Activated CD4-positive, alpha-beta memory T cell treated with anti-CD3 and anti-CD28 coated beads for 36 hours (primary cell): Measurements from ENCODE around the gene IFI16. TPM values are rescaled to one million over a fixed set of nuclear protein-coding genes. Genes with fewer than 3 reads are reported as not detected.
"Not testable (repeated sequence)": the region's sequence is repeated elsewhere in the genome, so short reads cannot be mapped to it uniquely, and the experiment has no call there.

Experiments
- CTCF ChIA-PET: fragments of 350-600 bp; sonication (Branson Sonifier 250); formaldehyde crosslinking; loops from one replicate; lab custom pipeline; 2021; ENCODE audit warnings: antibody characterized with exemption, inconsistent platforms; lab: Charles Lee
- POLR2A ChIA-PET: fragments of 350-600 bp; sonication (Branson Sonifier 250); formaldehyde crosslinking; loops from one replicate; lab custom pipeline; 2021; ENCODE audit warnings: antibody characterized with exemption; lab: Charles Lee
- DNase-seq: peaks from one replicate; pipeline ENCODE4 v3.0.0-alpha.2; 2020
- H3K27ac Mint-ChIP-seq: one replicate; pipeline ENCODE4 v1.8.0; 2021; ENCODE audit warnings: mixed read lengths
- H3K27me3 Mint-ChIP-seq: one replicate; pipeline ENCODE4 v1.8.0; 2021; ENCODE audit warnings: mixed read lengths
- H3K36me3 Mint-ChIP-seq: one replicate; pipeline ENCODE4 v1.8.0; 2021; ENCODE audit warnings: mixed read lengths
- H3K4me1 Mint-ChIP-seq: one replicate; pipeline ENCODE4 v1.8.0; 2021; ENCODE audit warnings: low read depth, mixed read lengths
- H3K4me3 Mint-ChIP-seq: one replicate; pipeline ENCODE4 v1.8.0; 2021; ENCODE audit warnings: mild to moderate bottlenecking, mixed read lengths
- H3K9me3 Mint-ChIP-seq: one replicate; pipeline ENCODE4 v1.8.0; 2021; ENCODE audit warnings: mixed read lengths
- intact Hi-C: fragments of 100-400 bp; cut with micrococcal nuclease; formaldehyde crosslinking; loops from one replicate; pipeline ENCODE4 v1.15.1; 2023
- total RNA-seq, 2 experiments: library from RNA; stranded (reverse); gene quantifications; one replicate each; pipeline ENCODE4 v1.2.3, GENCODE V29; 2021

The IFI16 gene
- total RNA-seq, 2 experiments from 2014 or later: 215 to 220 TPM

- CTCF ChIA-PET: no interaction called here
- no peaks in the 10 kb centered on the region for H3K27me3 Mint-ChIP-seq
- POLR2A ChIA-PET: interaction anchor here (1.0 kb wide), 1 partner anchor 14 kb away, joined by 3 read pairs; the partner anchor contains the start of gene IFI16
- H3K4me3 Mint-ChIP-seq: no peak overlapping the region
- H3K9me3 Mint-ChIP-seq: no peaks in the 10 kb centered on the region
- intact Hi-C loops: no loop called here
- peaks cover 79% of the 10 kb centered on the region for H3K4me1 Mint-ChIP-seq
- H3K27ac Mint-ChIP-seq: no peak overlapping the region
- no peak for DNase-seq
- peaks cover 84% of the 10 kb centered on the region for H3K36me3 Mint-ChIP-seq
Measured at GRCh38 chr1:159023723-159024122, 14.0 kb downstream of the IFI16 start.

- H3K4me3 Mint-ChIP-seq: no peak overlapping the region
- no peak overlapping the region for H3K27ac Mint-ChIP-seq
Measured at GRCh38 chr1:159025043-159025442, 15.3 kb downstream of the IFI16 start.

GRCh38 chr1:159026841-159027240 lies 17.1 kb downstream of the IFI16 start:
- Mint-ChIP-seq H3K27ac (peak overlapping the region; percentile 46), H3K4me3 (peak overlapping the region; percentile 31), H3K36me3 (peaks cover 84% of the 10 kb centered on the region), H3K4me1 (peaks cover 73% of the 10 kb centered on the region)
- DNase-seq, POLR2A ChIA-PET, CTCF ChIA-PET, H3K9me3 Mint-ChIP-seq, H3K27me3 Mint-ChIP-seq: not testable (repeated sequence)
- intact Hi-C loops: loop anchor here (2.0 kb wide), 1 partner anchor 14 kb away; no protein-coding TSS in a partner anchor

More at GRCh38 chr1:159025043-159025442, 15.3 kb downstream of the IFI16 start:
- Mint-ChIP-seq H3K36me3 (peaks cover 85% of the 10 kb centered on the region), H3K27me3 (no peaks in the 10 kb centered on the region), H3K4me1 (peaks cover 76% of the 10 kb centered on the region), H3K9me3 (peaks cover 2% of the 10 kb centered on the region)
- no peak for DNase-seq
- intact Hi-C loops: no loop called here
- ChIA-PET CTCF (interaction anchor here (0.7 to 1.0 kb wide), 3 partner anchors 15 to 588 kb away, joined by 3 read pairs; no protein-coding TSS in a partner anchor), POLR2A (interaction anchor here (1.4 kb wide), 1 partner anchor 9 kb away, joined by 3 read pairs; no protein-coding TSS in a partner anchor)

GRCh38 chr1:159030311-159030710 lies 20.6 kb downstream of the IFI16 start:
- Mint-ChIP-seq H3K4me3 (no peak overlapping the region), H3K27ac (peak overlapping the region; percentile 69), H3K9me3 (peaks cover 2% of the 10 kb centered on the region), H3K36me3 (peaks cover 89% of the 10 kb centered on the region), H3K4me1 (peaks cover 69% of the 10 kb centered on the region), H3K27me3 (no peaks in the 10 kb centered on the region)
- intact Hi-C loops: no loop called here
- ChIA-PET CTCF (interaction anchor here (0.9 to 1.0 kb wide), 2 partner anchors 59 to 827 kb away, joined by 3 to 4 read pairs; no protein-coding TSS in a partner anchor), POLR2A (interaction anchor here (1.2 kb wide), 1 partner anchor 26 kb away, joined by 4 read pairs; no protein-coding TSS in a partner anchor)
- DNase-seq: no peak

DNA sequence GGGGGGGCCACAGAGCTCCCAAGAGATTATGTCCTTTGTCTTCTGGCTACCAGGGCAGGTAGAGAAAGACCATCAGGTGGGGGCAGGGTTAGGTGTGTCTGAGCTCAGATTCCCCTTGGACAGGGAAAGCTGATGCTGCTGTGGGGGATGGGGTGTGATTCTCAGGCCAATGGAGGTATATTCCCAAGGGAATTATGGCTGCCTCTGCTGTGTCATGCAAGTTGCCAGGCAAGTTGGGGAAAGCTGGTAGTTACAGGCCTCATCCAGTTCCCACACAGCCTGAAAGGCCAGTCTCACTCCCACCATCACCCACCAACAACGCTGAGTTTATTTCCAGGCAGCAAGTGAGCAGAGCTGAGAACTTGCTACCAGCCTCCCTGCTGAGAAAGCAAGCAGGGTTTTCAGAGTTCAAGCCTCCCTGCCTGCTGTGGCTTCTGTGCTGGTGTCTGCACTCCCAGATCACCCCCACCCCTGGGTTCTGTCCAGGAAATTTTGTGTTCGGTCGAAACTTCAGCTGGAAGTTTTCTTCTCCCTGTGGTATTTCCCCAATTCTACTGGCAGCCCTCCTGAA lies 21.3 kb downstream of the IFI16 start:
- Mint-ChIP-seq H3K27me3 (no peaks in the 10 kb centered on the region), H3K36me3 (peaks cover 88% of the 10 kb centered on the region), H3K4me1 (peaks cover 66% of the 10 kb centered on the region), H3K4me3 (no peak overlapping the region), H3K9me3 (peaks cover 2% of the 10 kb centered on the region), H3K27ac (peak overlapping the region; percentile 69)
- POLR2A ChIA-PET: interaction anchor here (1.2 kb wide), 1 partner anchor 25 kb away, joined by 4 read pairs; no protein-coding TSS in a partner anchor
- intact Hi-C loops: no loop called here
- CTCF ChIA-PET: interaction anchor here (0.9 to 1.0 kb wide), 2 partner anchors 58 to 827 kb away, joined by 3 to 4 read pairs; no protein-coding TSS in a partner anchor
- DNase-seq: no peak

- ChIA-PET POLR2A (interaction anchor here (1.0 kb wide), 1 partner anchor 13 kb away, joined by 3 read pairs; no protein-coding TSS in a partner anchor), CTCF (interaction anchor here (1.0 to 1.8 kb wide), 4 partner anchors 16 to 48 kb away, joined by 3 to 5 read pairs (median 3); partner anchors contain the start of gene AIM2)
- no peaks in the 10 kb centered on the region for H3K27me3 Mint-ChIP-seq
- H3K36me3 Mint-ChIP-seq: peaks cover 82% of the 10 kb centered on the region
- no peak overlapping the region for H3K27ac Mint-ChIP-seq
- DNase-seq: no peak
- intact Hi-C loops: loop anchor here (2.0 kb wide), 2 partner anchors 13 to 25 kb away; no protein-coding TSS in a partner anchor
- H3K4me1 Mint-ChIP-seq: peaks cover 61% of the 10 kb centered on the region
- no peak overlapping the region for H3K4me3 Mint-ChIP-seq
- no peaks in the 10 kb centered on the region for H3K9me3 Mint-ChIP-seq
Measured at GRCh38 chr1:159040206-159040605, 30.5 kb downstream of the IFI16 start.

DNA sequence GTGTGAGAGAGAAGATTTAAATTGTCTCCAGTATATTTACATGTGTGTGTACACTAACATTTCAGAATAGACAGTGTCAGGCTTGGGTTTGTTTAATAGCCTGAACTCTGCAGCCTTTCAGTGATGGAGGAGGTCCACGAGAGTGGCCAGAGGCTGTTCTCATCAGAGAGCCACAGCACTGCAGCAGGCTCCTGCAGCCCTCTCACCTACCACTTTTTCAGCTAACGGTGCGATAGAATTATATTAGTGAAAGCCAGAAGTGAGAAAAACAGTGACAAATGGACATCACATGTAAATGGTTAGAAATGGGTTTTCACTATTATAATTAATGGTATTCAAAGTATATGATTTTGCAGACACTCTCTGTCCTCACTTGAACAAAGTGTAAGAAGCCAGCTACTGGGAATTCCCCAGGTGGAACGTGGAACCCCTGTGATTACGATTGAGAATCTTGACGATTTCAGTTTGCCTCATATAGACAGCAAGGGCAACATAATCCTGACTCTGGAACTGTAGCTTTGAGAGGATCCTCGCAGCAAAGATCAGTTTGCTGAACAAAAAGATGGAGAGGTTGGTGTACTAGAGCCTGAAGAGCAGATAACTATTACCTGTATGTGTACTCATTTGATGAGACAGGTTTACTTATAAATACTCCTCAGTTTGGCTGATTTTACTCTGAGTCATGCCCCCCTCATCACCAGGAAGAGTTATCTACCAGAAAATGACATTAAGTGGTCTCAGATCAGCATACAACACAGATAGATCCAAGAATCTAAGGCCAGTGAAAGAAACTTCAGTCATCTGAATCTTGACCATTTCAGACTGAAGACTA lies 31.4 kb downstream of the IFI16 start:
- intact Hi-C loops: loop anchor here (2.0 kb wide), 2 partner anchors 14 to 26 kb away; no protein-coding TSS in a partner anchor
- Mint-ChIP-seq H3K36me3 (peaks cover 78% of the 10 kb centered on the region), H3K9me3 (no peaks in the 10 kb centered on the region), H3K4me1 (peaks cover 64% of the 10 kb centered on the region), H3K27ac (peak overlapping the region; percentile 71), H3K27me3 (no peaks in the 10 kb centered on the region), H3K4me3 (no peak overlapping the region)
- CTCF ChIA-PET: interaction anchor here (0.6 to 1.8 kb wide), 8 partner anchors 12 to 221 kb away, joined by 3 to 9 read pairs (median 3); partner anchors contain the start of gene AIM2
- DNase-seq: peak; percentile 54
- POLR2A ChIA-PET: interaction anchor here (0.8 to 1.2 kb wide), 7 partner anchors 10 to 36 kb away, joined by 3 to 5 read pairs (median 3); partner anchors contain the start of genes AIM2 and IFI16

GRCh38 chr1:159046486-159046885 lies 36.8 kb downstream of the IFI16 start:
- H3K4me3 Mint-ChIP-seq: peak overlapping the region; percentile 38
- H3K36me3 Mint-ChIP-seq: peaks cover 67% of the 10 kb centered on the region
- intact Hi-C loops, H3K27me3 Mint-ChIP-seq, H3K9me3 Mint-ChIP-seq, POLR2A ChIA-PET, DNase-seq: not testable (repeated sequence)
- H3K4me1 Mint-ChIP-seq: peaks cover 58% of the 10 kb centered on the region
- CTCF ChIA-PET: interaction anchor here (1.2 kb wide), 1 partner anchor 25 kb away, joined by 3 read pairs; no protein-coding TSS in a partner anchor
- peak overlapping the region; percentile 67 for H3K27ac Mint-ChIP-seq

GRCh38 chr1:159051436-159051835 lies 41.7 kb downstream of the IFI16 start:
- DNase-seq: no peak
- peaks cover 77% of the 10 kb centered on the region for H3K36me3 Mint-ChIP-seq
- ChIA-PET CTCF (interaction anchor here (2.6 kb wide), 1 partner anchor 38 kb away, joined by 9 read pairs; no protein-coding TSS in a partner anchor), POLR2A (interaction anchor here (1.0 kb wide), 1 partner anchor 10 kb away, joined by 5 read pairs; no protein-coding TSS in a partner anchor)
- H3K27ac Mint-ChIP-seq: peak overlapping the region; percentile 69
- peaks cover 63% of the 10 kb centered on the region for H3K4me1 Mint-ChIP-seq
- H3K4me3 Mint-ChIP-seq: no peak overlapping the region
- H3K27me3 Mint-ChIP-seq: no peaks in the 10 kb centered on the region
- no peaks in the 10 kb centered on the region for H3K9me3 Mint-ChIP-seq
- intact Hi-C loops: no loop called here

DNA sequence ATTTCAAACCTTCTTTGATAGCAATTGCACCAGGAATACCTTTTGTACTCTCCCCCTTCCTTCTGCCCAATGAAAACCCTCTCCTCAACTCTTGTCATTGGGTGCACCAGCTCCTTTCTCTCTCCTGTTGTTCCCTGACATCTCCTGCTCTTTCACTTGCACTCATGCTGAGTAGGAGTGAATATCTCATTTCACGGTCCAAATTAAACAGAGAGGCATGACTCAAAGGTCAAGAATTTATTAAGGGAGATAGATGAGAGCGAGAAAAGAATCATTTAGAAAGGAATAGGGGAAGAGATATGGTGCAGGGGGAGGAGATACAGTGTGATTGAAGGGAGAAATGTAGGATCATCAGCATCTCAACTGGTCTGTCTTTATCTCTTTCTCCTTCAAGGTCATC lies 44.7 kb downstream of the IFI16 start:
- Mint-ChIP-seq H3K36me3 (peaks cover 83% of the 10 kb centered on the region), H3K4me3 (no peak overlapping the region), H3K9me3 (no peaks in the 10 kb centered on the region), H3K4me1 (peaks cover 67% of the 10 kb centered on the region), H3K27ac (peak overlapping the region; percentile 76), H3K27me3 (no peaks in the 10 kb centered on the region)
- ChIA-PET CTCF (interaction anchor here (1.4 kb wide), 1 partner anchor 16 kb away, joined by 6 read pairs; no protein-coding TSS in a partner anchor), POLR2A (interaction anchor here (1.1 to 2.6 kb wide), 3 partner anchors 14 to 37 kb away, joined by 3 to 9 read pairs (median 7); partner anchors contain the start of gene AIM2)
- intact Hi-C loops: loop anchor here (1.0 kb wide), 1 partner anchor 18 kb away; no protein-coding TSS in a partner anchor
- no peak for DNase-seq

- intact Hi-C loops: no loop called here
- Mint-ChIP-seq H3K4me3 (no peak overlapping the region), H3K27ac (peak overlapping the region; percentile 49), H3K9me3 (no peaks in the 10 kb centered on the region), H3K4me1 (peaks cover 66% of the 10 kb centered on the region), H3K27me3 (no peaks in the 10 kb centered on the region), H3K36me3 (peaks cover 81% of the 10 kb centered on the region)
- DNase-seq: no peak
- ChIA-PET CTCF (interaction anchor here (0.8 to 2.0 kb wide), 5 partner anchors 13 to 549 kb away, joined by 3 to 5 read pairs (median 3); partner anchors contain the start of gene AIM2), POLR2A (interaction anchor here (0.9 to 1.5 kb wide), 3 partner anchors 21 to 37 kb away, joined by 3 to 4 read pairs (median 4); partner anchors contain the start of gene AIM2)
Measured at GRCh38 chr1:159055181-159055641, 45.5 kb downstream of the IFI16 start.
